NCI-H2171 treated with DMSO at 0.1 percent for 48 hours (cell line): ENCODE measurements around the gene NTN5.
A peak's percentile ranks its signal among the peaks of the same experiment; 100 is the strongest.
"Not testable (repeated sequence)": the region's sequence is repeated elsewhere in the genome, so short reads cannot be mapped to it uniquely, and the experiment has no call there.

ENCODE experiments used
- DNase-seq: peaks from one replicate; lab custom pipeline; 2025; lab: John Stamatoyannopoulos, UW

Gene NTN5, protein sequence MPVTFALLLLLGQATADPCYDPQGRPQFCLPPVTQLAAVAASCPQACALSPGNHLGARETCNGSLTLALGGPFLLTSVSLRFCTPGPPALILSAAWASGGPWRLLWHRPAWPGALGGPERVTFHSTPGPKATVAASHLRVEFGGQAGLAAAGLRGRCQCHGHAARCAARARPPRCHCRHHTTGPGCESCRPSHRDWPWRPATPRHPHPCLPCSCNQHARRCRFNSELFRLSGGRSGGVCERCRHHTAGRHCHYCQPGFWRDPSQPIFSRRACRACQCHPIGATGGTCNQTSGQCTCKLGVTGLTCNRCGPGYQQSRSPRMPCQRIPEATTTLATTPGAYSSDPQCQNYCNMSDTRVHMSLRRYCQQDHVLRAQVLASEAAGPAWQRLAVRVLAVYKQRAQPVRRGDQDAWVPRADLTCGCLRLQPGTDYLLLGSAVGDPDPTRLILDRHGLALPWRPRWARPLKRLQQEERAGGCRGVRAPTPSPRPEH

DNA sequence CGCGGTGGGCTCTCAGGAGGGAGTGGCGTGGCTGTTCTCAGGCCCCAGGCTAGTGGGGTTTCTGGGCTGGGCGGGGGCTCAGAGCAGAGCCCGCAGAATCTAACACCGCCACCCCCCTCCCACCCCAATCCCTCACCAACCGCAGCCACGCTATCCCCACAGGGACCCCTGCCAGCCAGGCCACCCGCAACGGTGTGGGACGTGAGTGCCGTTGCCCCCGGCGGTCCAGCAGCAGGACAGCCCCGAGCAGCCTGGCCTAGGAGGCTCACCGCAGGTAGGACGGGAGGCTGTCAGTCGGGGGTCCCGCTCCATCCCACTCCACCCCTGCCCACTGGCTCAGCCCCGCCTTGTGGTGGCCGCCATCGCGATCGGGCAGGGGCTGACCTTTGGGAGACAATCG lies at the start of gene NTN5:
Gene NTN5 (minus strand): TSS at position 24 of the 400 bp plus-strand sequence. CDS start 2,031 bp downstream, outside the sequence.
- DNase-seq, result no peak

DNA sequence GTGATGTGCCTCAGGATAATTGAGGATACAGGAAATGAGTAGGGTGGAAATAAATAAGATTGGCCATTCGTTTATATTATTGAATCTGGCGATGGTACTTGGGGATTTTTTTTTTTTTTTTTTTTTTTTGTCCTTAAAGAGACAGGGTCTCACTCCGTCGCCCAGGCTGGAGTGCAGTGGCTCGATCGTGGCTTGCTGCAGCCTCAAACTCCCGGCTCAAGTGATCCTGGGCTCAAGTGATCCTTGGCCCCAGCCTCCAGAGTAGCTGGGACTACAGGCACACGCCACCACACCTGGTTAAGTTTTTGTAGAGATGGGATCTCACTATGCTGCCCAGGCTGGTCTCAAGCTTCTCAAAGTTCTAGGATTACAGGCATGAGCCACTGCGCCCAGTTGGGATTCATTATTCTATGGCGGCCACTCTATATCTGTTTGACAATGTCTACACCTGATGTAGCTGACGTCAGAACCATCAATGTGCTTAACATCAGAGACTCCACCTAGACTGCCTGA lies 49.4 kb upstream of the NTN5 start:
- DNase-seq, result no peak

DNA sequence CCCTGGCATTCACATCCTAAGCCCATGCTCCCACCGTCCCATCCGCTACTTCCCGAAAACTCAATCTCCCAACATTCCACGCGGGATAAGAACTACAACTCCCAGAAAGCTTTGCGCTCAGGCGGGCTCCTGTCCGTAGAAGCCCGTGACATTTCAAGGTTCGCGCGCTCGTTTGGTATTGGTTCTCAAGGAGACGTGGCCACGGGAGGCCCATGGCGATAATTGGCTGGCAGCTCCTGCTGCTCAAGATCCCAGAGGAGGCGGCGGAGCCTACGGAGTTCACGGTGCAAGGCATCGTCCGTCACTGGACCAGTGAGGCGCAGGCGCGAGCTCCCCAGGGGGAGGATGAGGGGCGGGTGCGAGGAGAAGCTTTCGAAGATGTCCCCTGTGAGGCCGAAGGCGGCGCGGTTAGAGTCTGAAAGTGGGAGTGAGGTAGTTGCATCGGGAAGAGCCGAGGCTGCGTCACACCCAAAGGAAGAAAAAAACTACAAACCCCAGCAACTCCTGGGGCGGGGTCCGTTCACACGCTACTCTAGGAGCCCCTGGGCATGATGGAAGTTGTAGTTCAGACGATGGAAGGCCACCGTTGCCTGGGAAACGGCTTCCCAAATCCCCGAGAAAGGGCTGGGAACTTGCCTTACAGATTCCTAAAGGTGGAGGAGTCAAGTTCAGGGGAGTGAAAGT lies 47.9 kb upstream of the NTN5 start:
- peak; percentile 100 for DNase-seq

DNA sequence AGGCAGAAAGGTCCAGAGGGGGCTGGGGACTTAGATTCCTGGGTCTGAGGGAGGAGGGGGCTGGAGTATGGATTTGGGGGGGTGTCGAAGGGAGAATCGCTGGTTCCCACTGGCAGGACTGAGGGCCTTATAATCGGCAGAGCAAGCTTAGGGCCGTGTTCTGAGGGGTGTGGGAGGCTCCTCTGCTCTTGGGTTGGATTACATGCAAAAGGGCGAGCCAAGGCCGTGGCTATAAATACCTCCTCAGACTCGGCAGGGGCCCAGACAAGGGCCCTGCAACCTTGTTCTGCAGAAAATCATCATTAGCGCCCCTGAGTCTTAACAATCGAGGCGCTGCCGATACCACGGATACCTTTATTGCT lies 47.4 kb upstream of the NTN5 start:
- DNase-seq, result no peak

DNA sequence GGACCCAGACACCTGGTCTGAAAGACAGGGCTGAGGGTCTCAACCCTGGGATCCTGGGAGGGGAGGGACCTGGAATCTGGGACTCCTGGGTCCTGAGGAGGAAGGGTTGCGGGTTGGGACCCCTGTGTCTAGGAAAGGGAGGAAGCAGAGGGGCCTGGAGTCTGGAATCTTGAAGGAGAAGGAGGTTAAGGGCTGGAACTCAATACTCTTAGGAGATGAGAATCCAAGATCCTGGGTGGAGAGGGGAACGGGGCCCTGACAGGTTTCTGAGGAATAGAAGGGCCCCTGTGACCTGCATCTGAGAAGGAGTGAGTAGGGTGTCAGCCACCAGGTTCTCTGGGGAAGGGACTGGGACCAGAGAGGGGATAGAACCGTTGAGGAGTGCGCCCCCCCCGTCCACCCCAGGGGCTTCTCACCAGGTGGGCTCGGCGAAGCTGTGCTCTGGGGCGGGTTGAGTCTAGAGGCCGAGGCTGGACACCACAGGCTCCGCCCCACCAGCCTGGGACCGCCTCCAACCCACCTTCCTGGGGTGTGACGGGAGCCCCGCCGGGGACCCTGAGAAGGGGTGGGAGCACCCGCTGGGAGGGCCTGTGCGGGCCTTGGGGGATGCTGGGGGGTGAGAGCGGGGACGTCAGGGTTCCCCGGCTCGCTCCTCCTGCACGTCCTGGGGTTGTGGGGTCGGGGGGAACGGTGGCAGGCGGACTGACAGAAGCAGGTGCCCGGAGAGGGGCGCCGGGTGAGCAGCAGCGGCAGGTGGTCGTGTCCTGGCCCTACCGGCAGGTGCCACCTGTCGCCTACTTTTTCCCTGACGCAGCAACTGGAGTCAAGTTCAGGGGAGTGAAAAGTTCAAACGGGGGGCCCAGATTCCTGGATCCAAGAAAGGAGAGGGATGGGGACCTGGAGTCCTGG lies 46.7 kb upstream of the NTN5 start, which contains the start of gene MAMSTR:
Gene MAMSTR (minus strand): TSS at position 463 of the 909 bp plus-strand sequence. CDS start 694 bp downstream, outside the sequence.
- DNase-seq, result peak; percentile 76

DNA sequence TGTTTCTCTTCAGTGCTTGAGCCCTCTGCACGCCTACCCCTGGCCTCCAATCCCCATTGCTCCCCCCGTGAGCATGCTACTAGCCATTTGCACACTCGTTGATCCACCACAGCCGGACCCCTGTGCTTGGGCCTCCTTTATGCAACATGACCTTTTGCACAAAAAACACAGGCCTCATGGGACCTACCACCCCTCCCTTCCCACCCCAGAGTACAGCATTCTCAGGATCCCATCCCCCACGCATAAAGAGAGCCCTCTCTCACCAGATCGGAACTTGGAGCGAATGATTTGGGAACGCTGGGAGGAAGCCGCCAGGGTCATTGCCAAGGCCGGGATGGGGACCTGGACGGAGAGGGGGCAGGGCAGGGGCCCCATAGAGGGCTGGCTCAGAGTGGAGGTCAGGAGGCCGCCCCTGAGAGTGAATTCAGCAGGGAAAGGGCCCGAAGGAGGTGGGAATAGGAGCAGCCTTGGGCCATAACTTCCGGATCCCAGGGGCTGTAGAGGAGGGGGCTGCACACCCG lies 46.0 kb upstream of the NTN5 start:
- no peak for DNase-seq

DNA sequence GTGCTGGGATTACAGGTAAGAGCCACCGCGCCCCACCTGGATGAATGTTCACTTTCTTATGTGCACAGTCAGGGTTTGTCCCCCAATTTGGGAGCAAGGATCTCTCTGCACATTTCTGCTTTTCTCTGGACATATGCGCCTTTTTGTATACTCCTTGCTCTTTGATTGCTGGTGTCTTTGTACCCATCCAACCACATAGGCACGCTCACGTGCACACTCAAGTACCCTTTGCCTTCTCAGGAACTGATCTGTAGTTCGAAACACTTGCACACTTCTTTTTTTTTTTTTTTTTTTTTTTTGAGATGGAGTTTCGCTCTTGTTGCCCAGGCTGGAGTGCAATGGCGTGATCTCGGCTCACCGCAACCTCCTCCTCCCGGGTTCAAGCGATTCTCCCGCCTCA lies 45.3 kb upstream of the NTN5 start:
- DNase-seq, result not testable (repeated sequence)

DNA sequence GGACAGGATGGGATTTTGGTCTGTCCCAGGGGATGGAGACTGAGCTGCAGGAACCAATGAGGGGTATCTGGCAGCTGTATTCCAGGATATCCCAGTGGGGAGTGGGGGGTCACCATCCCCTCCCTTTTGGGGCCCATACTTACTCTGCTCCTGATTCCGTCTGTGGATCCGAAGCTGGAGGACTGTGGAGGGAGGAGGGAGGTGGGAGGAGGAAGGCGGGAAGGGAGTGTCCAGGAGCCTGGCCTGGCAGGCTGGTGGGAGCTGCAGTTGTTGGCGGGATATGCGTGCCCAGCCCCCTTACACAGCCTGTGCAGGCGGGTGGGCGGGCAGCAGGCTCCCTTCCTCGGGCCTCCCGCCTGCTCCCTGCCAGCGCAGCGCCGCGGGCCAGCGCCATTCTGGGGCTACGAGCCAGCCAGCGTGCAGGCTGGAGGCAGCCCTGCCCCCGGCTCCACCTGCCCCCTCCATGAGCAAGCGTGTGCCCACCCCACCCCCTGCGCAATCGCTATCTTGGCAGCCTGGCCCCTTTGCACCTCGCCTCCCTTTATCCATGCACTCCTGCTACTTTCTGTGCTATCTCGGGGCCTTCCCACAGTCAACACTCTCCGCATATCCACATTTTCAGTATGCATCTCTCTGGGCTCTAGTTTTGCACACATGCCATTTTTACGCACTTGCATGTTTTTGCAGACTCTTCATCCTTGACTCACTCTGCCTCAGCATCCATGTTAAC lies 43.9 kb upstream of the NTN5 start:
- DNase-seq, result peak; percentile 48

DNA sequence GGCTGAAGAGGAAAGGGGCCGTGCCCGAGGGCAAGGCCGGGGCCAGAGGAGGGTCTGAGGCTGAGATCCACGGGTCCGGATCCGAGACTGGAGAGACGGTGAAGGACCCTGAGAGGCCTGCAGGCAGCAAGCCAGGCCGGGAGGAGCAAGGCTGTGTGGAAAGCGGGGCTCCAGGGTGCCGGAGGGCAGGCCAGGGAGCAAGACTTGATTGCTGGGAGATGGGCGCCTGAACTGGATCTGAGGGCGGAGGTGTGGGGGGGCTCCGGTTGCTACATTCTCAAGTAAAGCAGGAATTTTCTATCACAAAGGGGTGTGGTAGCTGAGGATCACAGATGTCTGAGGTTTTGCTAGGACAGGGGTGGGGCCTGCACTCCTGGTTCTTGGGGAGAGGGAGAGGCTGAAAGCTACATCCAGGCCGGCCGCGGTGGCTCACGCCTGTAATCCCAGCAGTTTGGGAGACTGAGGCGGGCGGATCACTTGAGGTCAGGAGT lies 42.9 kb upstream of the NTN5 start:
- no peak for DNase-seq

DNA sequence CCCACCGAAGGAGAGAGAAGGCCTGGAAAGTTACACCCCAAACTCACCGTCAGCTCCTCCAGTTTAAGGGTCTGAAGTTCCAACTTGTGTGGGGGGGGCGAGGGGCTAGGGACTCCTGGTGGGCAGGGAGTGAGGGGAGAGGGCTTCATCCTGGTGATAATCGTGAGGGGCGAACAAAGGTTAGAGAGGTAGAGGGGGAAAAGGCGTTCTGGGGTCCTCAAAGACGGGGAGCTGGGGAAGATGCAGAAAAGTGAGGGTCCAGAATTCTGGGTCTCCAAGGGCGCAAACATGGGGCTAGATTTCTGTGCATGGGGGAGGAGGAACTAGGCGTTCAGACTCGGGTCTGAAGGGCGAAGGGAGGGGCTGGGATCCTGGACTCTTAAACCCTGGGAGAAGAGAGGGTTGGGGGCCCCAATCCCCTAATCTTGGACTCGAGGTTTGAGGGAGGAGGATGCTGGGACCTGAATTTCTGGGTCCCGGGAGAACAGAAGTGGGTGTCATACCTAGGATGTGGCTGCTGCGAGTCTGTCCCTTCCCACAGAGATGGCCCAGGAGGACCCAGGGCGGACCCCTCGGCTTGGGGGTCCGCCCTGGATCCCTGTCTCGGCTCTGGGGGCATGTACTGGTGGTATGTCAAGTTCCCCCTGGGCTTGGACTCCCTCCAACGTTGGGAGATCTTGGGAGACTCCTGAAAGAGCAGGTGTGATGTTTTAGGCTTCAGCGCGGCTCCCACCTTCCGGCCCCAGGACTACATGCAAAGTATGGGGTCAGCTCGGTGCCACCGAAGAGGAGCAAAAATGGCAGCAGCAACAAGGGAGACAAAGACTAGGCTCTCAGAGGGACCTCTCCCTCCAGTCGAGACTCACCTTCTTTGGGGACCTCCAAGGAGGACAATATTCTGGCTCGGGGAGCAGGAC lies 42.2 kb upstream of the NTN5 start:
- no peak for DNase-seq

DNA sequence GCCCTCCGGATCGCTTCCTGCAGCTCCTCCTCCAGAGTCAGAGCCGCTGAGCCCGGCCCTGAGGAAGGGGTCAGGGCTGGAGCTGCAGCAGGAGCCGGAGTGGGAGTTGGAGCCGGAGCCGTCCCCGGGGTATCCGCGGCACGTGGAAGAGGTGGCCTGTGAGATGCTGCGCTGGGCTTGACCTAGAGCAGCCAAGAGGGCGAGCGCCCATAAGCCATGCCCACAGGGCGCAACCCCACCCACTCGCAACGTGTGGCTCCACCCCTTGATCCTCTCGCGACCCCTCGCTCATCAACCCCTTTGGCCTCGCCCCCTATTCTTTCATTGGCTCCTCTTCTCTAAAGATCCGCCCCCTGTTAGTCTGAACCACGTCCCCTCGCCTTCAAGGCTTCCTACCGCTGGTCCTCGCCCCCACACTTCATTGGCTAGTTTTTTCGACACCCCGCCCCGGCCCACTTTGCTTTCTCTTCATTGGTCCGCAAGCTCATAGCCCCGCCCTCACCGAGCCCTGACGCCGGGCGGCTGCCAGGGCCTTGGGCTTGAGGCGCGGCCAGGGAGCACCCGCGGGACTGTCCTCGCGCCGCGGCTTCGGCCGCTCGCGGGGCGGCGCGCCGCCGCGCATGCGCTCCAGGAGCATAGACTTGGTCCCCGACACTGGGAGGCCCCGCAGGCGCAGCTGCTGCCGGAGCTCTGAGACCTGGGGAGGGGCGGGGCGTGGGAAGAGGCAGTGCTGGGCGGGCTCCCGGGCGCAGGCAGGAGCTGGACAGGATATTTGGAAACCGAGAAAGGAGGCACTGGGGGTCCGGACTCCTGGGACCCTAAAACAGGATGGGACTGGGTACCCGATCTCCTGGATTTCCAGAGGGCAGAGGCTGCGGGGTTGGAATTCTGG lies 41.3 kb upstream of the NTN5 start:
- peak; percentile 99 for DNase-seq

DNA sequence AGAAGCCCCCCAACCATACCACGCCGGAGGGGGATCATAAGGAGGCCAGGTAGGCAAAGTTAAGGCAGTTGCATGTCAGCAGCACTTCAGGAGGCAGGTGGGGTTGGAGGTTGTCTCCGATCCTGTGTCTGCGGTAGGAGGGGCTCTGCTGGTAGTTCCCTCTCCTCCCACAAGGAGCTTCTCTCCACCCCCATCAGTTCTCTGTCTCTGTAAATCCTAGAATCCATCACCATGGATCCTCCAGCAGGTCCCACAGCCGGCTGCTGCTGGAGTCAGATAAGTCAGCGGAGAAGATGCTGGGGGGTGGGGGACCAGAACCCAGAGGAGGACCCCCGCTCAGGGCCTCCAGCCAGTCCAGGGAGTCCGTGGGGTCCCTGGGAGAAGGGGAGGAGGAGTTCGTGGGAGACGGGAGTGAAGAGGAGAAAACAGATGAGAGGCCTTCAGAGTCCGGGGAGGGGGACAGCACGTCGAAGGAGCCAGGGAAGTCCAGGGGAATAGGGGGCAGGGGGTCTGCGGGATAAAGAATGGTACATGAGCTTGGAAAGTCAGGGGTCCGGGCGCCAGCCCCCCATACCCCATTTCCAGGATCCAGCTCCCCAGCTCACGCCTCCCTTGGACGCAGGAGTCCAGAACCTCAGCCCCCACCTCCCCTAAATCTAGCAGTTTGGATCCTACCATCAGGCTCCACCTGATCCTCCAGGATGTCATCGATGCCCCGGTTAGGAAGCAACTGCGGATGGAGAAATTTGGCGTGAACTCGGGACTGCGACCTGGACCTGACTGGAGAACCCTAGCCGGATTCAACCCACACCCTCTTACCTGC lies 40.4 kb upstream of the NTN5 start:
- peak; percentile 43 for DNase-seq

DNA sequence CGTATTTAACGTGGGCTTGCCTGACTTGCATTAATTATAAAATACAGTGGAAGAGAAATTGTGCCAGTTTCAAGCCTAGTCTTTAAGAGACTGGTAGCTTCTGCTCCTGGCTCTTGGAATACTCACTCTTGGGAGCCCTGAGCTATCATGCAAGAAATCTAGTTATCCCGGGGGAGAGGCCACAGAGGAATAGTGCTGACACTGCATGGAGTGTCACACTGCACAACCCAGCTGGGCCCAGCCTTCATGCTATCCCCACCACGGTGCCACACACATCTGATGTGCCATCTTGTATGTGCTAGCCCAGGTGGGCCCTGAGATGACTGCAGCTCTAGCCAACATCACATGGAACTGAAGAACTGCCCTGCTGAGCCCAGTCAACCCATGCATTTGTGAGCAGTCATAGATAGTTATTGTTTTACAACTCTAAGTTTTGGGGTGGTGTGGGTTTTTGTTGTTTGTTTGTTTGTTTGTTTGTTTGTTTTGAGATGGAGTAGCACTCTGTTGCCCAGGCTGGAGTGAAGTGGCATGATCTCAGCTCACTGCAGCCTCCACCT lies 38.4 kb upstream of the NTN5 start:
- peak; percentile 14 for DNase-seq

DNA sequence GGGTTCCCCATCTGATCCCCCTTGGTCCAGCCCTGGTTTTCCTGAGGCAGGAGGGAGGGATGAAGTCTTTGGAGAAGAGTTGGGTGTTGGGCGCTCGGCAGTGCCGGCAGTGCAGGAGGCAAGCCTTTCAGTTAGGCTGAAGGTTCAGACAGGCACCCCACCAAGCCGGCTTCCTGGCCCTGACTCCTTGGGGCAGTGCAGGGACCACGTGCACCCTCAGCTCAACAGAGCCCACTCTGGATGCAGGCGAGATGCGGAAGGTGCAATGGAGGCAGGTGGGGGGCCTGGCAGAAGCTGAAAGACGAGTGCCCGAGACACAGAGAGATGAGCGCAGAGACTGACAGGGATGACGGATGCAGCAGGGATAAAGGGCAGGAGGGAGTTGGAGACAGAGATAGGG lies 35.7 kb upstream of the NTN5 start:
- DNase-seq, result no peak

DNA sequence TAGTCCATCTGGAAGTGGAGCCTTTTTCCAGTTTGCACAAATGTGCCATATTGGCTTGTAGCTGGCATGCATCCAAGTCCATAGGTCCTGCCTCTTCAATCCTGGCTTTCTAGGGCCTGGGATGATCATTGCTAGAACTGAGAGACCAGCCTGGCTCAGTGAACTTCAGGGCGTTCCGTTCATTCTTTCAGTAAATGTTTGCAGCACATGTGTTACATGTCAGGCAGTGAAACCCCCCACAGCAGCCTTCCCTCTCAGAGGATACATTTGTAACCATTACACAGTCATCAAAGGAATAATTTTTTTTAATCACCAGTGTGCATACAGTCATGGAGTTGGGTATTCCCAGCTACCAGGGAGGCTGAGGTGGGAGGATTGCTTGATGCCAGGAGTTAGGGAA lies 32.6 kb upstream of the NTN5 start:
- DNase-seq, result no peak

DNA sequence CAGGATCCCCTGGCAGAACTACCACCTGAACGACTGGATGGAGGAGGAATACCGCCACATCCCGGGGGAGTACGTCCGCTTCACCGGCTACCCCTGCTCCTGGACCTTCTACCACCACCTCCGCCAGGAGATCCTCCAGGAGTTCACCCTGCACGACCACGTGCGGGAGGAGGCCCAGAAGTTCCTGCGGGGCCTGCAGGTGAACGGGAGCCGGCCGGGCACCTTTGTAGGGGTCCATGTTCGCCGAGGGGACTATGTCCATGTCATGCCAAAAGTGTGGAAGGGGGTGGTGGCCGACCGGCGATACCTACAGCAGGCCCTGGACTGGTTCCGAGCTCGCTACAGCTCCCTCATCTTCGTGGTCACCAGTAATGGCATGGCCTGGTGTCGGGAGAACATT lies 30.5 kb upstream of the NTN5 start:
- DNase-seq, result no peak

DNA sequence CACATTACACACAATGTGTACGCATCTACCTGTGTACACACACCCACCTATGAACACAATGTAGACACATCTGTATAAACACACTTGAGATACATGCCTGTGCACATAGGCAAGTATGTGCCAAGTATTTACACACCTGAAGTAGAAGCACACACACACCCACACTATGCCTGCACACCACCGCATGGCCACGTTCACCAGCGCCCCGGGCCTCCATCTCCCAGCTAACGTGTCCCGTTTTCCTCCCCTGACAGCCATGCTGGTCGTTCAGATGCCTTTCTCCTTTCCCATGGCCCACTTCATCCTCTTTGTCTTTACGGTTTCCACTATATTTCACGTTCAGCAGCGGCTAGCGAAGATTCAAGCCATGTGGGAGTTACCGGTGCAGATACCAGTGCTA lies 29.9 kb upstream of the NTN5 start:
- no peak for DNase-seq

DNA sequence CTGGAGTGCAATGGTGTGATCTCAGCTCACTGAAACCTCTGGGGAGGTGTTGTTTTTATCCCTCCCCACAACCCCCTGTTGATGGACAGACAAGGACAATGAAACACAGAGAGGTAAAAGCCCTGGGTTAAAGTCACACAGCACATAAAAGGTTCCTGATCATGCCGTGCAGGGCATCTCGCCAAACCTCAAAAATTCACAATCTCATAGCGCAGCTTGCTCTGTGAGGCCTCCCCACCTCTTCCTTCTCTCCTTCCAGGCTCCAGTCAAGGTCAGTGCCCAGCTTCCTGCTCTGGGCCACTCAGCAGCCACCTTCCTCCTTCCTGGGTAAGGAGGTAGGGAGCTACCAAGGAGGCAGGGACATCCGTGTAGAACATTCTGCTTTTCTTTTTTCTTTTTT lies 25.2 kb upstream of the NTN5 start:
- DNase-seq, result no peak
